Stimulated activated CD4-positive, alpha-beta T cell treated with anti-CD3 and anti-CD28 coated beads, TNF-alpha, amount 100 ng/mL, for 24 hours (primary cell): ENCODE results near the gene TBL1X.

ENCODE experiments used
- DNase-seq, 3 experiments: peaks; one replicate each; pipeline ENCODE4 v3.0.0-alpha.2; 2020; ENCODE audit warnings: low read depth in 3 of 3

TBL1X gene

GRCh38 chrX:9707306-9708033, 242.6 kb downstream of the TBL1X start:
- no peak for DNase-seq

GRCh38 chrX:9708086-9708485, 243.2 kb downstream of the TBL1X start:
- DNase-seq: no peak

GRCh38 chrX:9708923-9709553, 244.2 kb downstream of the TBL1X start:
- DNase-seq: peak; percentile 45 to 67 (median 54)

GRCh38 chrX:9710332-9710731, 245.5 kb downstream of the TBL1X start:
- DNase-seq: no peak

GRCh38 chrX:9717376-9717775, 252.5 kb downstream of the TBL1X start:
- no peak for DNase-seq

- no peak for DNase-seq
These were observed 259.9 kb downstream of the TBL1X start for GRCh38 chrX:9724711-9725110.

- no peak for DNase-seq
These were observed 263.4 kb downstream of the TBL1X start for GRCh38 chrX:9728261-9728660.

GRCh38 chrX:9729171-9729885, 264.5 kb downstream of the TBL1X start:
- DNase-seq: no peak

- no peak for DNase-seq
These were observed 265.2 kb downstream of the TBL1X start for GRCh38 chrX:9730078-9730477.

- DNase-seq: no peak
These were observed 265.9 kb downstream of the TBL1X start for GRCh38 chrX:9730752-9731151.

GRCh38 chrX:9737363-9737762, 272.5 kb downstream of the TBL1X start:
- DNase-seq: no peak

- DNase-seq: no peak
These were observed 273.3 kb downstream of the TBL1X start for GRCh38 chrX:9738151-9738550.

- DNase-seq: no peak
These were observed 274.3 kb downstream of the TBL1X start for GRCh38 chrX:9739130-9739529.

- no peak for DNase-seq
These were observed 280.7 kb downstream of the TBL1X start for GRCh38 chrX:9745417-9746115.

GRCh38 chrX:9746148-9746888, 281.5 kb downstream of the TBL1X start:
- no peak for DNase-seq

- DNase-seq: no peak
These were observed 282.8 kb downstream of the TBL1X start for GRCh38 chrX:9747644-9748043.

- no peak for DNase-seq
These were observed 284.4 kb downstream of the TBL1X start for GRCh38 chrX:9749146-9749692.

- DNase-seq: no peak
These were observed 292.5 kb downstream of the TBL1X start for GRCh38 chrX:9757366-9757765.

GRCh38 chrX:9758021-9758638, 293.3 kb downstream of the TBL1X start:
- no peak for DNase-seq

GRCh38 chrX:9759337-9759736, 294.5 kb downstream of the TBL1X start:
- no peak for DNase-seq
